Gastroesophageal sphincter (tissue), 3 donors: ENCODE results near the gene ANKRD9.

Experiments used
- EP300 ChIP-seq: sonication (generic); formaldehyde crosslinking; IDR thresholded peaks from one replicate; pipeline ENCODE4 v1.6.1; 2017; ENCODE audit warnings: antibody characterized with exemption, mild to moderate bottlenecking
- POLR2A ChIP-seq, 2 donors: fragments of 450-650 bp; IDR thresholded peaks; one replicate each; pipeline ENCODE4 v1.6.1; 2017; ENCODE audit warnings: antibody characterized with exemption in 2 of 2, mild to moderate bottlenecking in 2 of 2, moderate library complexity in 1 of 2
- POLR2AphosphoS5 ChIP-seq: sonication (generic); formaldehyde crosslinking; IDR thresholded peaks from one replicate; pipeline ENCODE4 v1.6.1; 2017; ENCODE audit warnings: antibody characterized with exemption
- TF ChIP-seq, protein P1 (sequence below), 4 experiments: fragments of 200-600 bp in 2 of 4; fragments of 450-650 bp in 2 of 4; sonication (generic) in 1 of 4; IDR thresholded peaks; one replicate each; pipeline ENCODE4 v1.5.1; 2017 to 2019; ENCODE audit warnings: antibody characterized with exemption in 4 of 4, mild to moderate bottlenecking in 2 of 4, moderate library complexity in 2 of 4

DNA sequence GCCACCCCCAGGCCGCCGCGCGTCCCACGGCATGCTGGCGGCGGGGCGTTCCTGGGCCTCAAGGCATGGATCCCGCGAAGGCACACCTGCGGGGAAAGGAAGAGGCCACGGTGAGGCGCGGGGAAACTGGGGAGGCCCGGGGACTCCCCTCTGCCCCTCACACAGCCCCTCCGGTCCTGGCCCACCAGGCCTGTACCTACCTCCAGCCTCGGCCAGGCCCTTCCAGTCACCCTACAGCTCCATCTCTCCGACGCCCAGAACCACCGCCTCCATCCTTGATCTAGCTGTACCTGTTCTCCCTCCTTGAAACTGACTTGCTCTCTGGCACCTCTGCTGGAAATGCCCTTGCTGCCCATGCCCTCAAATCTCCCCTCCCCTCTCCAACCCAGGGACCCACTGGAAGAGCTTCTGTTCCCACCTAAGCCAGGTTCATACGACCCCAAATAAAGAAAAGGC, 1.7 kb downstream of the ANKRD9 start:
- no peak for TF ChIP-seq POLR2AphosphoS5
- TF ChIP-seq, protein P1, sequence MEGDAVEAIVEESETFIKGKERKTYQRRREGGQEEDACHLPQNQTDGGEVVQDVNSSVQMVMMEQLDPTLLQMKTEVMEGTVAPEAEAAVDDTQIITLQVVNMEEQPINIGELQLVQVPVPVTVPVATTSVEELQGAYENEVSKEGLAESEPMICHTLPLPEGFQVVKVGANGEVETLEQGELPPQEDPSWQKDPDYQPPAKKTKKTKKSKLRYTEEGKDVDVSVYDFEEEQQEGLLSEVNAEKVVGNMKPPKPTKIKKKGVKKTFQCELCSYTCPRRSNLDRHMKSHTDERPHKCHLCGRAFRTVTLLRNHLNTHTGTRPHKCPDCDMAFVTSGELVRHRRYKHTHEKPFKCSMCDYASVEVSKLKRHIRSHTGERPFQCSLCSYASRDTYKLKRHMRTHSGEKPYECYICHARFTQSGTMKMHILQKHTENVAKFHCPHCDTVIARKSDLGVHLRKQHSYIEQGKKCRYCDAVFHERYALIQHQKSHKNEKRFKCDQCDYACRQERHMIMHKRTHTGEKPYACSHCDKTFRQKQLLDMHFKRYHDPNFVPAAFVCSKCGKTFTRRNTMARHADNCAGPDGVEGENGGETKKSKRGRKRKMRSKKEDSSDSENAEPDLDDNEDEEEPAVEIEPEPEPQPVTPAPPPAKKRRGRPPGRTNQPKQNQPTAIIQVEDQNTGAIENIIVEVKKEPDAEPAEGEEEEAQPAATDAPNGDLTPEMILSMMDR (IDR thresholded peaks at IDR 0.05) = no peak
- no peak for TF ChIP-seq EP300
- TF ChIP-seq POLR2A (IDR thresholded peaks at IDR 0.05) = no peak
